ENCODE results near the gene SP100. TPM values are rescaled to one million over a fixed set of nuclear protein-coding genes. Genes with fewer than 3 reads are reported as not detected.

Gene SP100
- total and polyA plus RNA-seq, 2 of the 4 experiments (the other 2 are of a cell fraction) = 50.6 to 69.0 TPM

GRCh38 chr2:230473378-230473777 lies 57.4 kb downstream of the SP100 start:
- DNase-seq (no peak), ATAC-seq (ENCODE audit: low read depth) (no peak)
- Histone ChIP-seq H3K4me1 (ENCODE audit: control insufficient read depth, insufficient read depth, low read length) (no peaks in the 10 kb centered on the region), H2AK5ac (ENCODE audit: low read depth, low read length) (0 out of 2 replicates have a peak overlapping the region, but pooled peaks have one; percentile 24), H3K18ac (ENCODE audit: low read depth, low read length) (no peak overlapping the region), H3K4ac (ENCODE audit: low read depth, low read length) (no peak overlapping the region), H2AFZ (replicated peaks; ENCODE audit: low read length, poor library complexity) (peak overlapping the region; percentile 65), H2BK15ac (ENCODE audit: low read depth, low read length) (no peak overlapping the region), H3K56ac (ENCODE audit: extremely low read depth, insufficient read depth, low read length) (no peak overlapping the region), H3K9me3 (ENCODE audit: control insufficient read depth, insufficient read depth, low read length) (no peaks in the 10 kb centered on the region), H4K20me1 (ENCODE audit: insufficient read depth, low read length) (no peaks in the 10 kb centered on the region), H3K36me3 (ENCODE audit: control insufficient read depth, insufficient read depth, low read length) (peaks cover 11% of the 10 kb centered on the region), H4K5ac (ENCODE audit: low read depth, low read length) (no peak overlapping the region), H2BK20ac (ENCODE audit: low read depth, low read length) (no peak overlapping the region), H3K14ac (replicated peaks; ENCODE audit: low read depth, low read length) (no peak overlapping the region), H2BK120ac (ENCODE audit: low read depth, low read length) (no peak overlapping the region), H3K79me1 (ENCODE audit: low read depth in 1 of 2, low read length in 2 of 2) (no peaks in the 10 kb centered on the region), H3K23ac (ENCODE audit: low read depth, low read length) (no peak overlapping the region), H4K8ac (ENCODE audit: low read depth in 2 of 2, low read length in 2 of 2) (no peak overlapping the region; a peak in 1 of 4 replicates), H3K9me1 (ENCODE audit: insufficient read depth, low read length) (peaks cover 3% of the 10 kb centered on the region; the same call in 1 of the 2 replicates), H2BK5ac (ENCODE audit: low read depth, low read length, poor library complexity, severe bottlenecking) (no peak overlapping the region), H2AK9ac (replicated peaks; ENCODE audit: low read depth, low read length, poor library complexity) (peak overlapping the region; percentile 61), H3K27me3 (ENCODE audit: control insufficient read depth, insufficient read depth, low read length) (no peaks in the 10 kb centered on the region), H3K9ac (ENCODE audit: low read depth, low read length) (no peak overlapping the region), H3K4me3 (ENCODE audit: insufficient read depth, low read depth, low read length) (no peak overlapping the region), H3K4me2 (ENCODE audit: low read depth, low read length) (no peak overlapping the region), H3K27ac (ENCODE audit: insufficient read depth, low read length) (no peak overlapping the region), H4K91ac (ENCODE audit: insufficient read depth, low read depth, low read length) (no peak overlapping the region)
- TF ChIP-seq USF2 (IDR thresholded peaks at IDR 0.05; ENCODE audit: low read depth, low read length) (no peak), MAZ (IDR thresholded peaks at IDR 0.05; ENCODE audit: borderline replicate concordance, low read depth, low read length) (no peak), SMC3 (IDR thresholded peaks at IDR 0.05; ENCODE audit: low read depth, low read length) (no peak), NFE2L2 (IDR thresholded peaks at IDR 0.05; ENCODE audit: low read depth, low read length) (no peak), MXI1 (IDR thresholded peaks at IDR 0.05; ENCODE audit: borderline replicate concordance, low read depth, low read length) (no peak), CTCF (conservative IDR thresholded peaks at IDR 0.05; ENCODE audit: low read depth, low read length) (no peak), CEBPB (IDR thresholded peaks at IDR 0.05; ENCODE audit: low read depth, low read length) (no peak), RAD21 (IDR thresholded peaks at IDR 0.05; ENCODE audit: low read length) (no peak), MAFK (IDR thresholded peaks at IDR 0.05; ENCODE audit: low read depth, low read length) (no peak), FOS (IDR thresholded peaks at IDR 0.05; ENCODE audit: low read depth, low read length) (no peak), POLR2A (IDR thresholded peaks at IDR 0.05; ENCODE audit: low read depth, low read length) (no peak), BHLHE40 (IDR thresholded peaks at IDR 0.05; ENCODE audit: low read depth, low read length) (no peak), RCOR1 (IDR thresholded peaks at IDR 0.05; ENCODE audit: insufficient replicate concordance, low read length) (no peak), CHD1 (IDR thresholded peaks at IDR 0.05; ENCODE audit: low read depth, low read length) (no peak), RFX5 (IDR thresholded peaks at IDR 0.05; ENCODE audit: low read depth, low read length) (no peak), ELK1 (IDR thresholded peaks at IDR 0.05; ENCODE audit: borderline replicate concordance, low read depth, low read length) (no peak)
- POLR2A ChIA-PET (ENCODE audit: unreplicated experiment) = no interaction called here
- no TSS peak for BruUV-seq (replicated peaks)
- dilution Hi-C loops (cut with HindIII; ENCODE audit: low sequenced_read_pairs, unreplicated experiment) = no loop called here
- CTCF ChIA-PET = no interaction called here
- intact Hi-C loops (cut with micrococcal nuclease) = no loop called here
- in situ Hi-C loops (cut with MboI; ENCODE audit: low sequenced_read_pairs) = no loop called here
- WGBS, 2 experiments (ENCODE audit: extremely low coverage in 2 of 2, insufficient read length in 1 of 2) = 71% methylated on average over 1 of the region's 3 CpGs; no CpG with 5 or more reads in 1 of the 2 experiments
